GM18861 (cell line): ENCODE results near the gene ANKRD13B.
A peak's percentile ranks its signal among the peaks of the same experiment; 100 is the strongest.
"Not testable (repeated sequence)": the region's sequence is repeated elsewhere in the genome, so short reads cannot be mapped to it uniquely, and the experiment has no call there.

Experiments
- ATAC-seq: cut with Tn5 transposase; IDR thresholded peaks from one replicate; pipeline ENCODE4 v1.9.1; 2021; ENCODE audit not compliant: unreplicated experiment

ANKRD13B gene

DNA sequence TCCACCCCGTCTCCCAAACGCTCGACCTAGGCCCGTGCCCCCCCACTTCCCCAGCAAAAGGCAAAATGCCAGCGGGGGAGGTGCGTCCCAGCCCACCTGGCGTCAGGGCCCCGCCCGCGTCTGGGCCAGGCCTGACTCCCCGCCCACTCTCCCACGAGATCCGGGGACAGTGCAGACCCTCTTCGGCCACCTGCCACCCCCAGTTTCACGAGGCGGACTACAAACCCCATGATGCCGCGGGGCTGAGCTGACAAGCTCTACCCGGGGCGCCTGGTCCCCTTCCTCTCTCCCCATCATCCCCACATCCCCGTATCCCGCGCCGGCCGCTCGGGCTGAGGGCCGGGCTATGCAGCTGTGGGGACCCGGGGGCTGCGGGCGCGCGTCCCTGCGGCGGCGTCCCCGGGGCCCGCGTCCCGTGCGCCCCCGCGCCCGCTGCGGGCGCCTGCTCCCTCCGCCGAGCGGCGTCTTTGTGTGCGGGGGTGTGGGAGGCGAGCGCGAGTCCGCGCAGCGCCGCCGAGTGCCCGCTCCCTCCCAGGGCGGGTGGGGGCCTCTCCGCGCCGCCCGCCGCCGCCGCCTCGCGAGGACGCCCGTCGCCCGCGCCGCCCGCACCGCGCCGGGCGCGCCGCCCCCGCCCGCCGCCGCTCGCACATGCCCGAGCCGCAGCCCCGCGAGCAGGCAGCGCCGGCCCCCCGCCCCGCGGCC, at the start of gene ANKRD13B:
Gene ANKRD13B, plus strand, starts transcription at position 283 of the 702 bp plus-strand sequence. CDS start 490 bp downstream, outside the sequence.
- no peak for ATAC-seq

GRCh38 chr17:29544066-29544465, 48.9 kb upstream of the ANKRD13B start:
- ATAC-seq, result no peak

GRCh38 chr17:29546085-29546484, 46.8 kb upstream of the ANKRD13B start:
- ATAC-seq, result no peak

GRCh38 chr17:29546830-29547229, 46.1 kb upstream of the ANKRD13B start:
- ATAC-seq, result no peak

DNA sequence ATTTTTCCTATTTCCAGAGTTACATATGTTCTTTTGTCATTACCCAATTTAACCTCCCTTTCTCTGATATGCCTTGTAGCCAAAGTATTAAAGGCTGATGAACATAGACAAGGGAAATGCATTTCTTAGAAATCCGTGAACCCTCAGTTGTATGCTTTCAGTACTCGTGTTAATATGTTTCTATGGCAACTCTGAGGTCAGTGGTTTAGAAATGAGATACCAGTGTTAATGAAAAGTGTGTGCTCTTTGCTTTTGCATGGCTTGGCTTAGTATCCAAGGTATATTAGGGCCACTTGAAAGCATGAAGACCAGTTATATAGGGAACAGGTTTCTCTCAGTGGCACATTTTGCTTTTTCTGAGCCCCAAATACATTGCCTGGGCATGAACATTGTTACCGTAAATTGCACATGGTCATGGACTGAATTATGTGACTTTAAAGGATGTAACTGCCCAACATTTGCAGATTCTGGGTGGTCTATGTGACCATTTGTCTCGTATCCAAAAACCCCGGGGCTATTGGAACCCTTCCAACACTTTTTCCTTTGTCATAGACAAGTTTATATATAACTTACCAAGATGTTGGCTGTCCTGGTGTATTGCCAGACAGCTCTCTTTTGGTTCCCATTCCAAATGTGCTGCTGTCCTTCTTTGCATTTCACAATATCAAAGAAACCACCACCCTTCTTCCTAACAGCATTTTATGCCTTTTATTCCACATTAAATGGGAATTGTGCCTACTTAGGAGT, 43.6 kb upstream of the ANKRD13B start:
- ATAC-seq, result peak; percentile 57

GRCh38 chr17:29555840-29556239, 37.1 kb upstream of the ANKRD13B start:
- no peak for ATAC-seq

DNA sequence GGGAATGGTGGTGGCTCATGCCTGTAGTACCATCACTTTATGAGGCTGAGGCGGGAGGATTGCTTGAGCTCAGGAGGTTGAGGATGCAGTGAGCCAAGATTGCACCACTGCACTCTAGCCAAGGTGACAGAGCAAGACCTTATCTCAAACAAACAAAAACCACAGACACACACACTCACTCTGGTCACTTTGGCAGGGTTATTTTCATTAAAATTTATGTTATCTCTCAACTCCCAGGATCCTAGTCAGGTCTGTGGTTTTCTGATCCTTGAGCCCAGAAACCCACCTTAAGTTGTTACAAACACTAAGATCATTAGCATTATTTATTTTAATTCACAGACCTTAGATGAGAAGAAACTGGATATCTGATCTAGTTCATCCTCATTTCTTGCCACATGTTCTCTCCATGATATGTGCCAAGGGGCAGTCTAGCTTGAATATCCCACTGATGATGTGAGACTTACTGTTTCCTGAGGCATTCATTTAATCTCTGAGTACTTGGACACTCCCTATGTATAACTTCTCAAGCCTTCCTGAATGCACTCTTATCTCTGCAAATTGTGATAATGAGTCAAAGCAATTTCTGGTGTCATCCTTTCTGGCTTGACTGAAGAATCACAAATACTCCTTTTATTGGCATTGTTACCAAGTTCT, 35.7 kb upstream of the ANKRD13B start:
- no peak for ATAC-seq

DNA sequence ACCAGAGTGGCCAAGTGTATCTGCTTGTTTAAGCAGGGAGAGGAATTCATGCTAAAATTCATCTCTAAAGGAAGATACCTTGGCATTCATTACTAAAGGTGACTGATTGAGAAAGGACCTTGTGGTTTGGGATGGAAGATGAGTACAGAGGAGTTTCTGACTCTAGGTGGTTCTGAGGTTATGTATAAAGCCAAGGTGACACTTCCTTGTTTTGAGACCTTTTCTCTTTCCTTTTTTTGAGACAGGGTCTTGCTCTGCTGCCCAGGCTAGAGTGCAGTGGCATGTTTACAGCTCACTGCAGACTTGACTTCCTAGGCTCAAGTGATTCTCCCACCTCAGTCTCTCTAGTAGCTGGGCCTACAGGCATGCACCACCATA, 35.2 kb upstream of the ANKRD13B start:
- ATAC-seq, result no peak

- not testable (repeated sequence) for ATAC-seq
Observed at GRCh38 chr17:29558139-29558538, 34.8 kb upstream of the ANKRD13B start.

DNA sequence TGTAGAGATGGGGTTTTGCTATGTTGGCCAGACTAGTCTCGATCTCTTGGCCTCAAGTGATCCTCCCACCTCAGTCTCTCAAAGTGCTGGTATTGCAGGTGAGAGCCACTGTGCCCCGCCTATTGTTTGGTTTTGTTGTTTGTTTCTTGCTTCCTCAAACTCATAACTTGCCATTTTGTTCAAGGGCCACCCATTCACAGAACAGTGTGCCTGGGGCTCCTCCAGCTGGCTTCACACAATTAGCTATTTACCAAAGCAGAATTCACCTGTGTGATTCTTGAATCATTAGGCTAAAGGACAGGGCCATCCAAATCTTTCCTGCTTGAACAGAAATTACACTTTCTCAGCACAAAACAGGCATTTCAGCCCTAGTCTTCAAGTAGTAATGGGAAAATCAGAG, 33.3 kb upstream of the ANKRD13B start:
- no peak for ATAC-seq

DNA sequence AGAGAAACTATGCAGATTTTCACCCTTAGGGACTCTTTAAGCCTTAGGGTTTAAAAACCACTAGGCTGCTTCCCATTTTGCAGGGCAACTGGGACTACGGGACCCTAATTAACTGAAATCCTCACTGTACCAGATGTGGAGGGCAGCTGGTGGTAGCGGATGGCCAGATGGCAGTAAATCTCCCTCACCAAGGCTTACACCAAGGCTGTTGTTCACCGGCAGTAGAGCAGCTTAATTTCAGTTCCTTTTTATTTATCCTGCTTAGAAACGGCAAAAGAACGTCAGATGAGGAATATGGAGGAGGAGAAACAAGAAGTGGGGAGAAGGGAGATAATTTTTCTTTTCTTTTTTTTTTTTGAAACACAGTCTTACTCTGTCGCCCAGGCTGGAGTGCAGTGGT, 32.6 kb upstream of the ANKRD13B start:
- no peak for ATAC-seq

DNA sequence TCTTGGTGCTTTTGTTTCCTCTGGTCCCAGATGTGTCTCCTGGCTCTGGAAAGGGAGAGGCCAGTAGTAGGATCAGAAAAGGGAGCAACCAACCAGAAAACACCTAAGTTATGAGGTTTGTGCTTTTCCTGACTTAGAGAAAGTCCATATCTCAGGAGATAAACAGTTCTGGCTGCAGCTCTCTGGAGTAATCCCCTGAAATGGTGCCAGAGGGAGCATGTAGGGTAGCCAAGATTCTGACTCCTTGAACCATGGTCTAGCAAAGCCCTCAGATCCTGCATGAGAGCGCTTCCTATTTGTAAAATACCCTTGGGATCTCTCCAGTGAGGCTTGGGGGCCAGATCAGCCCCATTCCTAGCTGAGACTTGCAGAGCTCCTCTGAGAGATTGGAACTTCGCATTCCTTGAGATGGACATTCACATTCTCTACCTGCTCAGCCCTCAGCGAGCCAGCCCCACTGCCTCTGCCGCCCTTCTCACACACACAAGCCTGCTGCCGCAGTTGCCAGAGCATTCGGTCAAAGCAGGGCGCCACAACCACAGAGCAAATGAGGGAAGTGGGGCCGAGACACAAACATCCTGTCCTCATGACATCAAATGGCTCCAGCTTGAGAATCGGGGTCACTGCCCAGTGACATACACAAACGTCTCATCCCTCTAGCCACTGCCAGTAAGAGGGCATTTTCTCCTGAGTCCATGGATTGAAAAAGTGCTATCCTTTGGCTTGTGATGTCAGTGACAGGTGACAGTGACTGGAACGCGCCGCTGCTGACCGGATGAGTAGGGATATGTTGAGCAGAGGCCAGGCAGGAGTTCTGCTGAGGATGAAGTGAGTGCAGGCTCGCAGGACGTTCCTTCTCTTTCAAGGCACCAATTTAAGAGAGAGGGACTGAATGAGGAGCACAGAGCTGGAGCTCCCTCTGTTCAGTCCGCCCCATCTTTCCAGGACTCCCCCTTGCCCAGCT, 31.1 kb upstream of the ANKRD13B start:
- ATAC-seq, result no peak

GRCh38 chr17:29562615-29563014, 30.3 kb upstream of the ANKRD13B start:
- ATAC-seq, result no peak

DNA sequence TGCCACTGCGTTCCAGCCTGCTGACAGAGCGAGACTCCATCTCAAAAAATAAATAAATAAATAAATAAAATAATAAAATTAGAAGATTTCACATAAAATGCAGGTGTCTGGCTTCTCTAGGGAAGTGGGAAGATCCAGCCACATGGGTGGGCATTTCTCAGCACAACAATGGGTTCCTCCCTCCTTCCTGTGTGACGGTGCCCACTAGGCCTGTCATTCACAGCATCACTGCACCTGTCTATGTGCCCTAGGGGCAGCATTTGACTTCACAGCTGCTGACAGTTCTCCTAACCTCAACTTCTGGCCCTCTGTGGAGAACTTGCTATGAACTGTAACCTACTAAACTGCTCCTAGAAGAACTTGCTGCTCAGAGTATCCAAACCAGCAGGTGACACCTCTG, 29.1 kb upstream of the ANKRD13B start:
- ATAC-seq, result no peak

DNA sequence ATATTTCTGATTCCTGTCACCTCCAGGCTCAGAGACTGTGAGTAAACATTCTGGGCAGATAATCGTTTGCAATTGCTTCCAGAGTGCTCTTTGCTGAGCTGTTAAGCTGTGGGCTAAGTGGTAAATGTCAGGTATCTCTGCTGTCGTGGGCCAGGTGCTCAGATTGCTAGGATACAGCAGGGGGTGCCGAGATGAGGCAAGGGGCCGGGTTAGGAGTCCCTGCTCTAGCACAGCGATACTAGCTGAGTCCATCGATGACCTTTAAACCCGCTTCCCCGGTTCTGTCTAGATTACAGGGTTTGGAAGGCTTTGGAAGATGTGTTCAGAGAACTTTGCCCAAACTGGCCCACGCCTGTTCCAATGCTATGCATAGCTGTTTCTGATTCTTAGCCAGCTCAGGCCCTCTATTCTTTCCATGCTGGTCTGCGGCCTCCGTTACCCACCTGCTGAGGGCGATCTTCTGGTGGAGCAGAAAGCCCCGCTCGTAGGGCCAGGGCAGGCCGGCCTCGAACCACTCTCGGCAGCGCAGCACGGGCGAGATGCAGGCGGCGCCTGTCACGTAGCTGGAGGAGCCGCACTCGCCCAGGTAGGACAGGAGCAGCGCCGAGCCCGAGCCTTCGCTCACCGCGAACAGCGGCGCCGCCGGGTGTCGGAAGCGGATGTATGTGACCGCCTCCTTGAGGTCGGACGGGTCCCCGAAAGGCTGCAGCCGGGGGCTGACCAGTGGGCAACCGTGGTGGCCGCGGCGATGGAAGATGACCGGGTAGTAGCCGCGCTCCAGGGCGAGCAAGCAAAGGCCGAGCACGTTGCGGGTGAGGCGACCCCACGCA, 27.1 kb upstream of the ANKRD13B start:
- ATAC-seq, result no peak

- ATAC-seq, result no peak
Observed at GRCh38 chr17:29566473-29567303, 26.2 kb upstream of the ANKRD13B start, which contains the start of gene ABHD15. Gene ABHD15, minus strand, starts transcription at chr17:29567037. Its CDS starts 71 bp downstream, at chr17:29566966.

- no peak for ATAC-seq
Observed at GRCh38 chr17:29567304-29567553, 25.7 kb upstream of the ANKRD13B start.

- peak; percentile 31 for ATAC-seq
Observed at GRCh38 chr17:29567554-29568330, 25.2 kb upstream of the ANKRD13B start.
